ENCODE data around the gene MAVS.

MAVS gene

DNA sequence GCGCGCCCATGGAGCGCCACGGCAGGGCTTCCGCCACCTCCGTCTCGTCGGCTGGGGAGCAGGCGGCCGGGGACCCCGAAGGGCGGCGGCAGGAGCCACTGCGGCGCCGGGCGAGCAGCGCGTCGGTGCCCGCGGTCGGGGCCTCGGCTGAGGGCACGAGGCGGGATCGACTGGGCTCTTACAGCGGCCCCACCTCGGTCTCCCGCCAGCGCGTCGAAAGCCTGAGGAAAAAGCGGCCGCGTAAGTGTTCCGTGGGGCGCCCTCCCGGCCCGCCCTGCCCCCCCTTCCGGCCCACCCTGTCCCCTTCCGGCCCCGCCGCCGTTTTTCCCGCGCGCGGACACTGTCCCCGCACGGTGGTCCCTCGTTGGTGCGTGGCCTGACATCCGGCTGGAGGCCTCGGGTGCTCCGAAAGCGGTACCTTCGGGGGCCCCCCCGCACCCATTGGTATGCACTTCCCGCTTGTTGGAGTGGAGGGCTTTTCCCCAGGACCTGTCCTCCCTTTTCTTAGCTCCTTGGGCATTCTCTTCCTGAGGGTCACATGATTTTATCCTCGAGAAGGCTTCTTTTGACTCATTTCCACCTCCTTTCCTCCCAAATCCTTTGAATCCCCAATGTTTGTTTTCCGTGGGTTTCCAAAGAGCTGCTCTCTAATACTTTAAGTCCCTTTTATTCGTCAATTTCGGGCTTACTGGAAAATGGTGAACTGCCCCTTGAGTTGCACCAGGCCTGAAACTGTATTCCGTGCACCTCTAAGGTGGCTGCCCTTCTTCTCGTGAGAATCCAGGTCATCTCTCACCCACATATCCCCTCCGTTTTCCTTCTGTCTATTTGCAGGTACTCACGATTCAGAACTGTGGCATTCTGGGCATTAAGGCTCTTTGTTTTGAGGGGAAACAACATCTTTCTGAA is 43.1 kb downstream of the MAVS start:
- no peaks in the 10 kb centered on the region for H3K9me2 ChIP-seq (replicated peaks; ENCODE audit: insufficient read depth, low read length)
- peaks cover 71% of the 10 kb centered on the region for H3K79me2 ChIP-seq (ENCODE audit: insufficient read depth, low read length)
- no peaks in the 10 kb centered on the region for H3K9me3 ChIP-seq (ENCODE audit: insufficient read depth, low read length)
- peak overlapping the region; percentile 92 for H3K9ac ChIP-seq (ENCODE audit: low read length)
- H3K4me3 ChIP-seq (ENCODE audit: insufficient read depth, low read length, poor library complexity, severe bottlenecking), result peak overlapping the region; percentile 98
- no peak overlapping the region for H2AFZ ChIP-seq (ENCODE audit: low read depth, low read length, severe bottlenecking)
- peaks cover 18% of the 10 kb centered on the region for H4K20me1 ChIP-seq (ENCODE audit: low read depth, low read length)
- peak overlapping the region; percentile 90 for H3K4me2 ChIP-seq (ENCODE audit: low read depth, low read length, poor library complexity, severe bottlenecking)
- no peaks in the 10 kb centered on the region for H3K27me3 ChIP-seq (ENCODE audit: low read length)
- peaks cover 19% of the 10 kb centered on the region for H3F3A ChIP-seq (ENCODE audit: insufficient read depth)
- TF ChIP-seq, protein P1, sequence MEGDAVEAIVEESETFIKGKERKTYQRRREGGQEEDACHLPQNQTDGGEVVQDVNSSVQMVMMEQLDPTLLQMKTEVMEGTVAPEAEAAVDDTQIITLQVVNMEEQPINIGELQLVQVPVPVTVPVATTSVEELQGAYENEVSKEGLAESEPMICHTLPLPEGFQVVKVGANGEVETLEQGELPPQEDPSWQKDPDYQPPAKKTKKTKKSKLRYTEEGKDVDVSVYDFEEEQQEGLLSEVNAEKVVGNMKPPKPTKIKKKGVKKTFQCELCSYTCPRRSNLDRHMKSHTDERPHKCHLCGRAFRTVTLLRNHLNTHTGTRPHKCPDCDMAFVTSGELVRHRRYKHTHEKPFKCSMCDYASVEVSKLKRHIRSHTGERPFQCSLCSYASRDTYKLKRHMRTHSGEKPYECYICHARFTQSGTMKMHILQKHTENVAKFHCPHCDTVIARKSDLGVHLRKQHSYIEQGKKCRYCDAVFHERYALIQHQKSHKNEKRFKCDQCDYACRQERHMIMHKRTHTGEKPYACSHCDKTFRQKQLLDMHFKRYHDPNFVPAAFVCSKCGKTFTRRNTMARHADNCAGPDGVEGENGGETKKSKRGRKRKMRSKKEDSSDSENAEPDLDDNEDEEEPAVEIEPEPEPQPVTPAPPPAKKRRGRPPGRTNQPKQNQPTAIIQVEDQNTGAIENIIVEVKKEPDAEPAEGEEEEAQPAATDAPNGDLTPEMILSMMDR (IDR thresholded peaks at IDR 0.05; ENCODE audit: insufficient read depth, low read length, poor library complexity, severe bottlenecking), result no peak
- no peak for TF ChIP-seq EZH2phosphoT487 (conservative IDR thresholded peaks at IDR 0.05; ENCODE audit: low read length)
- H3K27ac ChIP-seq (ENCODE audit: low read depth, low read length), result peak overlapping the region; percentile 89
- H3K36me3 ChIP-seq (ENCODE audit: low read length), result peaks cover 4% of the 10 kb centered on the region; the same call in 1 of the 2 replicates

- Histone ChIP-seq H3K9ac (ENCODE audit: low read length) (peak overlapping the region; percentile 92), H3K4me2 (ENCODE audit: low read depth, low read length, poor library complexity, severe bottlenecking) (peak overlapping the region; percentile 90), H2AFZ (ENCODE audit: low read depth, low read length, severe bottlenecking) (no peak overlapping the region), H3K27ac (ENCODE audit: low read depth, low read length) (peak overlapping the region; percentile 89), H3K79me2 (ENCODE audit: insufficient read depth, low read length) (peaks cover 77% of the 10 kb centered on the region), H3K9me2 (replicated peaks; ENCODE audit: insufficient read depth, low read length) (no peaks in the 10 kb centered on the region), H3K9me3 (ENCODE audit: insufficient read depth, low read length) (no peaks in the 10 kb centered on the region), H3K27me3 (ENCODE audit: low read length) (no peaks in the 10 kb centered on the region), H4K20me1 (ENCODE audit: low read depth, low read length) (peaks cover 18% of the 10 kb centered on the region), H3K36me3 (ENCODE audit: low read length) (peaks cover 6% of the 10 kb centered on the region; the same call in 1 of the 2 replicates), H3K4me3 (ENCODE audit: insufficient read depth, low read length, poor library complexity, severe bottlenecking) (peak overlapping the region; percentile 98), H3F3A (ENCODE audit: insufficient read depth) (peaks cover 19% of the 10 kb centered on the region)
- TF ChIP-seq EZH2phosphoT487 (conservative IDR thresholded peaks at IDR 0.05; ENCODE audit: low read length), result no peak
- TF ChIP-seq, protein P1 (IDR thresholded peaks at IDR 0.05; ENCODE audit: insufficient read depth, low read length, poor library complexity, severe bottlenecking), result no peak
Measured at GRCh38 chr20:3890398-3890751, 43.7 kb downstream of the MAVS start.

DNA sequence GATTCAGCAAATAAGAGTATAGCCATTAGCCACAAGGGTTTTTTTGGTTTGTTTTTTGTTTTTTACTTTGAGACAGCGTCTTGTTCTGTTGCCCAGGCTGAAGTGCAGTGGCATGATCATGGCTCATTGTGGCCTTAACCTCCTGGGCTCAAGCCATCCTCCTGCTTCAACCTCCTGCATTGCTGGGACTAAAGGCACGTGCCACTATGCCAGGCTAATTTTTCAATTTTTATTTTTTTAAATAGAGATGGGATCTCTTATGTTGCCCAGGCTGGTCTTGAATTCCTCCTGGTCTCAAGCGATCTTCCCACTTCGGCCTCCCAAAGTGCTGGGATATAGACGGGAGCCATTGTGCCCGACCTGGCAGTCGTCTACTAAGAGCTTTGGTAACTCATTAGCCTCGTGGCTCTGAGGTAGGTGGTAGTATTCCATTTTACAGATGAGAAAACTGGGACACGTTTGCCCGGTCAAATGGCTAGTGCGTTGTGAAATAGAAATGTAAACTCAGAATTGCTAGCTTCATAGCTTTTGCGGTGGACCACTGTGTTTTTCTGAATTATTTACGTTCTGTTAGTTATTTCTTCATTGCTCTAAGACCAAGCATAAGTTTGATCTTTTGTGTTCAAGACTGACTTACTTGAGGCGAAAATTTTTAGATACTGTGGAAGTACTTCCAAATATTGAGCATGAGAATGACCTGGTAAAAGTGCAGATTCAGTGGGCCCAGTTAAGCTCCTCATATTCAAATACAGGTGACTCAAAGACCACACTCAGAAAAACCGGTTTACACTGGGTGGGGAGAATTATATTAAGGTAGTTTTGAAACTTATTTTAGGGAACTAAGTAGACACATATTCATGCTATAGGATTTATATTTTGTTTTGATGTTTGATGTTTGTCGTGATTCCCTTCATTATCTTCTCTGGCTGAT is 44.6 kb downstream of the MAVS start:
- H2AFZ ChIP-seq (ENCODE audit: low read depth, low read length, severe bottlenecking), result no peak overlapping the region
- H3K9ac ChIP-seq (ENCODE audit: low read length), result peak overlapping the region; percentile 92
- peak overlapping the region; percentile 98 for H3K4me3 ChIP-seq (ENCODE audit: insufficient read depth, low read length, poor library complexity, severe bottlenecking)
- peak overlapping the region; percentile 90 for H3K4me2 ChIP-seq (ENCODE audit: low read depth, low read length, poor library complexity, severe bottlenecking)
- H3K79me2 ChIP-seq (ENCODE audit: insufficient read depth, low read length), result peaks cover 86% of the 10 kb centered on the region
- peak overlapping the region; percentile 89 for H3K27ac ChIP-seq (ENCODE audit: low read depth, low read length)
- peaks cover 25% of the 10 kb centered on the region for H3F3A ChIP-seq (ENCODE audit: insufficient read depth)
- no peaks in the 10 kb centered on the region for H3K27me3 ChIP-seq (ENCODE audit: low read length)
- peaks cover 25% of the 10 kb centered on the region for H4K20me1 ChIP-seq (ENCODE audit: low read depth, low read length)
- TF ChIP-seq EZH2phosphoT487 (conservative IDR thresholded peaks at IDR 0.05; ENCODE audit: low read length), result no peak
- TF ChIP-seq, protein P1 (IDR thresholded peaks at IDR 0.05; ENCODE audit: insufficient read depth, low read length, poor library complexity, severe bottlenecking), result no peak
- no peaks in the 10 kb centered on the region for H3K9me2 ChIP-seq (replicated peaks; ENCODE audit: insufficient read depth, low read length)
- H3K9me3 ChIP-seq (ENCODE audit: insufficient read depth, low read length), result no peaks in the 10 kb centered on the region
- peaks cover 9% of the 10 kb centered on the region; the same call in 1 of the 2 replicates for H3K36me3 ChIP-seq (ENCODE audit: low read length)
